Skeletal muscle satellite cell (primary cell): ENCODE results near the gene CTDNEP1.
A peak's percentile ranks its signal among the peaks of the same experiment; 100 is the strongest.

Source experiments
- H3K27me3 ChIP-seq: 2 replicates; pipeline ENCODE4 v1.7.0; 2013; ENCODE audit warnings: low read length; ENCODE audit not compliant: control insufficient read depth, insufficient read depth
- H3K36me3 ChIP-seq: 2 replicates; pipeline ENCODE4 v1.7.0; 2013; ENCODE audit warnings: mild to moderate bottlenecking, control low read depth, low read length; ENCODE audit not compliant: insufficient read depth
- H3K4me1 ChIP-seq: 2 replicates; pipeline ENCODE4 v1.7.0; 2013; ENCODE audit warnings: low read length; ENCODE audit not compliant: control insufficient read depth, insufficient read depth
- H3K4me2 ChIP-seq: 2 replicates; pipeline ENCODE4 v1.7.0; 2013; ENCODE audit warnings: mild to moderate bottlenecking, low read length
- H3K4me3 ChIP-seq: 2 replicates; pipeline ENCODE4 v1.7.0; 2013; ENCODE audit warnings: low read length
- H3K9ac ChIP-seq: 2 replicates; pipeline ENCODE4 v1.7.0; 2013; ENCODE audit warnings: mild to moderate bottlenecking, low read depth, low read length, moderate library complexity
- H3K9me3 ChIP-seq: replicated peaks from 2 replicates; pipeline ENCODE4 v1.7.0; 2013; ENCODE audit warnings: mild to moderate bottlenecking, control low read depth, low read length

The CTDNEP1 gene

GRCh38 chr17:7215652-7216180 lies 35.8 kb downstream of the CTDNEP1 start:
- H3K4me1 ChIP-seq, result peaks cover 50% of the 10 kb centered on the region

GRCh38 chr17:7215136-7215638 lies 36.3 kb downstream of the CTDNEP1 start:
- Histone ChIP-seq H3K4me2 (peak overlapping the region; percentile 88), H3K9ac (peak overlapping the region; percentile 10), H3K4me3 (peak overlapping the region; percentile 61), H3K36me3 (no peaks in the 10 kb centered on the region), H3K27me3 (no peaks in the 10 kb centered on the region), H3K4me1 (peaks cover 45% of the 10 kb centered on the region), H3K9me3 (no peaks in the 10 kb centered on the region)

More at GRCh38 chr17:7215652-7216180, 35.8 kb downstream of the CTDNEP1 start:
- Histone ChIP-seq H3K9me3 (no peaks in the 10 kb centered on the region), H3K36me3 (no peaks in the 10 kb centered on the region), H3K4me3 (peak overlapping the region; percentile 72), H3K4me2 (peak overlapping the region; percentile 88), H3K27me3 (no peaks in the 10 kb centered on the region), H3K9ac (peak overlapping the region; percentile 74)

GRCh38 chr17:7214300-7215135 lies 37.0 kb downstream of the CTDNEP1 start:
- no peaks in the 10 kb centered on the region for H3K9me3 ChIP-seq
- peaks cover 44% of the 10 kb centered on the region for H3K4me1 ChIP-seq
- H3K9ac ChIP-seq, result peak overlapping the region; percentile 62
- peak overlapping the region; percentile 77 for H3K4me3 ChIP-seq
- no peaks in the 10 kb centered on the region for H3K36me3 ChIP-seq
- H3K27me3 ChIP-seq, result no peaks in the 10 kb centered on the region
- H3K4me2 ChIP-seq, result peak overlapping the region; percentile 88

- Histone ChIP-seq H3K4me2 (peak overlapping the region; percentile 88), H3K9me3 (no peaks in the 10 kb centered on the region), H3K27me3 (no peaks in the 10 kb centered on the region), H3K4me1 (peaks cover 38% of the 10 kb centered on the region), H3K36me3 (no peaks in the 10 kb centered on the region), H3K4me3 (peak overlapping the region; percentile 77), H3K9ac (peak overlapping the region; percentile 62)
Measured at GRCh38 chr17:7213895-7214299, 37.6 kb downstream of the CTDNEP1 start.

- no peaks in the 10 kb centered on the region for H3K36me3 ChIP-seq
- H3K9me3 ChIP-seq, result no peaks in the 10 kb centered on the region
- H3K4me3 ChIP-seq, result no peak overlapping the region
- H3K27me3 ChIP-seq, result no peaks in the 10 kb centered on the region
- no peak overlapping the region for H3K9ac ChIP-seq
- peaks cover 32% of the 10 kb centered on the region for H3K4me1 ChIP-seq
- H3K4me2 ChIP-seq, result no peak overlapping the region
Measured at GRCh38 chr17:7211491-7212273, 39.9 kb downstream of the CTDNEP1 start.

GRCh38 chr17:7208754-7209460 lies 42.6 kb downstream of the CTDNEP1 start:
- Histone ChIP-seq H3K4me3 (no peak overlapping the region), H3K27me3 (no peaks in the 10 kb centered on the region), H3K4me2 (no peak overlapping the region), H3K4me1 (peaks cover 19% of the 10 kb centered on the region), H3K9ac (no peak overlapping the region), H3K36me3 (peaks cover 2% of the 10 kb centered on the region), H3K9me3 (no peaks in the 10 kb centered on the region)

- Histone ChIP-seq H3K36me3 (peaks cover 10% of the 10 kb centered on the region), H3K4me2 (no peak overlapping the region), H3K4me1 (peaks cover 14% of the 10 kb centered on the region), H3K4me3 (no peak overlapping the region), H3K27me3 (no peaks in the 10 kb centered on the region), H3K9me3 (no peaks in the 10 kb centered on the region), H3K9ac (no peak overlapping the region)
Measured at GRCh38 chr17:7208027-7208571, 43.4 kb downstream of the CTDNEP1 start.

DNA sequence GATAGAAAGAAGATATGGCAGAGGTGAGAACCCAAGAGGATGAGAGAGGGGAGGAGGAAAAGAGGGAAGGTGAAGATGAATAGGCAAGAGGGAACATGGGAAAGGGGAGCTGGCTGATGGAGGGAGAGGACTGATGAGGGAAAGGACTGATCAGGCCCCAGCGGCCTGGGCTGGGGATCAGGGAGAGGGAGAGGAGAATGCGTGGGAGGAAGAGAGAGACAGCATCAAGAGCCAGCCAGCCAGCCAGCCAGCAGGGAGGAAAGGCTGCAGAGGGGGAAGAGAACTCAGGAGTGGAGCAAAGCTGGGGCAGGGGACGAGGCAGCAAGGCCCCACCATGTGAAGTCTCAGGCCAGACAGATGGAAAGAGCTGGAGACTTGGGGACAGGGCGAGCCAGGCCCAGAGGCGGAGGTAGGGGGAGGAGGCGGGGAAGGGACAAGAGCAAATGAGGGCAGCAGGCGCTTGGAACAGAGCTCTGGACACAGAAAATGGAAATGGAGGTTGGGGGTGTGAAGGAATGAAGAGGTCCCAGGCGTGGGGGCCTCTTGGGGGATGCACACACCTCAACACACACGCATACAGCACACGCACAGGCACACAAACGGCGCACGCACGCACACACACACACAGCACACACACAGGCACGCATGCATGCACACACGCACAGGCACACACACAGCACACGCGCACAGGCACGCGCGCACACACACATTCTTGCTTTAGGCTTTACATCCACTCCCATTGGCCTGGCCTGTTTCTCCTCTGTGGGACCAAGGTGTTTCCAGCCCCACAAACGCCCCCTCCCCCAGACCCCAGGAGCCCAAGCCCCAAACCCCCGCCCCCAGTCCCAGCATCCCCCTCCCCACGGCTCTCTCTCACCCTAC lies 44.2 kb downstream of the CTDNEP1 start:
- H3K27me3 ChIP-seq, result no peaks in the 10 kb centered on the region
- H3K4me1 ChIP-seq, result peaks cover 14% of the 10 kb centered on the region
- no peak overlapping the region for H3K9ac ChIP-seq
- H3K4me2 ChIP-seq, result peak overlapping the region; percentile 4
- H3K9me3 ChIP-seq, result no peaks in the 10 kb centered on the region
- no peak overlapping the region for H3K4me3 ChIP-seq
- H3K36me3 ChIP-seq, result peaks cover 16% of the 10 kb centered on the region

- Histone ChIP-seq H3K4me1 (peaks cover 14% of the 10 kb centered on the region), H3K4me3 (peak overlapping the region; percentile 62), H3K9ac (peak overlapping the region; percentile 47), H3K4me2 (peak overlapping the region; percentile 76), H3K36me3 (peaks cover 16% of the 10 kb centered on the region), H3K27me3 (no peaks in the 10 kb centered on the region), H3K9me3 (no peaks in the 10 kb centered on the region)
Measured at GRCh38 chr17:7205561-7205960, 46.0 kb downstream of the CTDNEP1 start.

DNA sequence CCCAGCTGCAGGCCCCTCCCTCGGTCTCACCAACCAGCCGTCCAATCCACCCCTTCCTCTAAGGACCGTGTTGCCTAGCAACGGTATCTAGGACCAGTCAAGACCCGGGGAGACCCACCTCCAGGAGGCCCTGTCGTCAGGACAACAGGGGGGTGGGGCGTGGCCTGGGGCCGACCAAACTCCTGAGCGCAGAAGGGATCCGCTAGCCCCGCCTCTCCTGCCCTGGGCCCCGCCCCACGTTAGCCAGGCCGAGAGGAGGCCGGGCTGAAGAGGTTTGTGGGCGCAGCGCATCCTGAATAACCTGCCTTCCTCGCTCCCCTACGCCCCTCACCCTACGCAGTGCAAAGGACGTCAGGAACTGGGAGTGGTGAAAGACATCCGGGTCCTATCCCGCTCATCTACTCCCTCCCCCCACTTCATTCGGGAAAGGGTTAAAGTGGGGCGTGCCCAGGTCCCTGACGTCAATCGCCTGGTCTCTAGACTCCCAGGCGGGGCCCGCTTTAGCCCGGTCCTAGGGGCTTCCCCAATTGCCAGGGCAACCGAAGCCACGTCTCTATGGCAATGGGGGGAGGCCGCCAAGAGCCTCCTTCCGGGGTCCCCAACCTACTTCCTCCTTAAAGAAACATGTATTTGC lies 46.6 kb downstream of the CTDNEP1 start:
- Histone ChIP-seq H3K36me3 (peaks cover 19% of the 10 kb centered on the region), H3K4me3 (peak overlapping the region; percentile 62), H3K9me3 (no peaks in the 10 kb centered on the region), H3K9ac (peak overlapping the region; percentile 47), H3K4me1 (peaks cover 14% of the 10 kb centered on the region), H3K4me2 (peak overlapping the region; percentile 76), H3K27me3 (no peaks in the 10 kb centered on the region)
